ENCODE data around the gene RHBDL1. TPM values are rescaled to one million over a fixed set of nuclear protein-coding genes. Genes with fewer than 3 reads are reported as not detected.

RHBDL1 gene
- total and polyA plus RNA-seq, 2 experiments from 2014 or later = 3.4 to 4.2 TPM

DNA sequence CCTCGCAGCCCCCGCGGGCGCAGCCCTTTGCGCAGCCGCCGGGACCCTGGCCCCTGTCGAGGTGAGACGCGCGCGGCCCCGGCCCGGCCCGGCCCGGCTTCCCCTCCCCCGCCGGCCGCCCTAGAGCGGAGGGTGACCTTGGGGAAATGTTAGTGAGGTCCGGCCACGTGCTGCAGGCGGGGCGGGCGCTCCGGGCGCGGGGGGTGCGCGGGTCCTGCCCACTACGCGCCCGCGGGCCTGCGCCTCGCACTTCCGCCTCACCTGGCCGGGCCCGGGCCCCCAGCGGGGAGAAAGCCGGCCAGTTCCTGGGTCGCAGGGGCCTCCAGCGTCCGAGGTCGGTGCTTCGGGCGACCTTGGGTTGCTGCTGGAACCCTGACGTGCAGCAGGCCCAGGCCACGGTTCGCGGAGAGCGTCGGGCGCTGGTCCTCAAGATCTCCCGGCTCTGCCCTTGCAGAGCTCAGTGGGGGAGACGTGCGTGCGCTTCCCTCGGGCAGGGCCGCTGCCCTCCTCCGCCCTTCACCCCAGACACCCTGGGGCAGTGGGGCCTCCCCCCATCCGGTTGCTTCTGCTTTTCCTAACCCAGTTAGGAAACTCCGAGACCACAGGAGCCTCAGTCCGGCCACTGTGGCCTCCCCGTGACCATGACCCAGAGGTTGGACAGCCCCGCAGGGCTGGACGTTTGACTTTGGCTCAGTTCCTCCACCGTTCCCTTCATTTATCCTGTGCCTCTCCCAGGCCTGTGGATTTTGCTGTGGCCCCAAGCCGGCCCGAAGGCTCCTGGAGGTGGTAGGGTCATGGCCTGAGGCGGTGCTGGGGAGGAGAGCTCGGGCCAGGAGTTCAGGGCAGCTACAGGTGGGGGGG, 33.1 kb upstream of the RHBDL1 start:
- peak; percentile 82 for DNase-seq (ENCODE audit: low spot score)
- peaks cover 46% of the 10 kb centered on the region for H3K79me2 ChIP-seq
- H3K4me1 ChIP-seq (ENCODE audit: insufficient read depth) = peaks cover 47% of the 10 kb centered on the region
- H3K27ac ChIP-seq = peak overlapping the region; percentile 94
- 11% methylated on average over 49 of the region's 72 CpGs for WGBS (ENCODE audit: low lambda C conversion rate, missing lambda C conversion rate)
- peak overlapping the region; percentile 97 for H3K4me2 ChIP-seq
- H4K20me1 ChIP-seq (ENCODE audit: insufficient read depth, poor library complexity, severe bottlenecking) = no peaks in the 10 kb centered on the region
- no peaks in the 10 kb centered on the region for H3K9me3 ChIP-seq (ENCODE audit: low read depth)
- no peaks in the 10 kb centered on the region for H3K9me2 ChIP-seq (replicated peaks; ENCODE audit: insufficient read depth)
- TF ChIP-seq, protein P1, sequence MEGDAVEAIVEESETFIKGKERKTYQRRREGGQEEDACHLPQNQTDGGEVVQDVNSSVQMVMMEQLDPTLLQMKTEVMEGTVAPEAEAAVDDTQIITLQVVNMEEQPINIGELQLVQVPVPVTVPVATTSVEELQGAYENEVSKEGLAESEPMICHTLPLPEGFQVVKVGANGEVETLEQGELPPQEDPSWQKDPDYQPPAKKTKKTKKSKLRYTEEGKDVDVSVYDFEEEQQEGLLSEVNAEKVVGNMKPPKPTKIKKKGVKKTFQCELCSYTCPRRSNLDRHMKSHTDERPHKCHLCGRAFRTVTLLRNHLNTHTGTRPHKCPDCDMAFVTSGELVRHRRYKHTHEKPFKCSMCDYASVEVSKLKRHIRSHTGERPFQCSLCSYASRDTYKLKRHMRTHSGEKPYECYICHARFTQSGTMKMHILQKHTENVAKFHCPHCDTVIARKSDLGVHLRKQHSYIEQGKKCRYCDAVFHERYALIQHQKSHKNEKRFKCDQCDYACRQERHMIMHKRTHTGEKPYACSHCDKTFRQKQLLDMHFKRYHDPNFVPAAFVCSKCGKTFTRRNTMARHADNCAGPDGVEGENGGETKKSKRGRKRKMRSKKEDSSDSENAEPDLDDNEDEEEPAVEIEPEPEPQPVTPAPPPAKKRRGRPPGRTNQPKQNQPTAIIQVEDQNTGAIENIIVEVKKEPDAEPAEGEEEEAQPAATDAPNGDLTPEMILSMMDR (IDR thresholded peaks at IDR 0.05; ENCODE audit: poor library complexity) = no peak
- no peak for TF ChIP-seq EZH2 (IDR thresholded peaks at IDR 0.05; ENCODE audit: borderline replicate concordance)
- no peak for TF ChIP-seq EZH2phosphoT487 (IDR thresholded peaks at IDR 0.05; ENCODE audit: low read depth, severe bottlenecking, unreplicated experiment)
- H3K36me3 ChIP-seq (replicated peaks; ENCODE audit: insufficient read depth, low read depth) = no peaks in the 10 kb centered on the region
- peak overlapping the region; percentile 81 for H2AFZ ChIP-seq
- no peaks in the 10 kb centered on the region for H3K27me3 ChIP-seq
- H3K4me3 ChIP-seq = peak overlapping the region; percentile 54

DNA sequence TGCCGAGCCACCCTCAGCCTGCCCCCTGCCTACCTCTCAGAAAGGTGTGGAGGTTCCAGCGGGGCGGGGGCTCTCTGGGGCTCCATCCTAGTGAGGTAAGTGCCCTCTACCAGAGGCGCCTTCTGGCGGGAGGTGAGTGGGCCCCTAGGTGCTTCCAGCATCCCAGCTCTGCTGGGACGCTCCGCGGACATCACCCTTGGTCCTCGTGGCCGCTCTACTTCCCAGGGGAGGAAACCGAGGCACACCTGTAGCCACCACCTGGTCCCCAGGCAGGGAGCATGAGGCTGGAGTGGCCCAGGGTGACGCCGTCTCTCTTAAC, 32.5 kb upstream of the RHBDL1 start:
- Histone ChIP-seq H3K9me2 (replicated peaks; ENCODE audit: insufficient read depth) (no peaks in the 10 kb centered on the region), H3K4me2 (peak overlapping the region; percentile 97), H3K9me3 (ENCODE audit: low read depth) (no peaks in the 10 kb centered on the region), H3K4me3 (peak overlapping the region; percentile 54), H3K79me2 (peaks cover 52% of the 10 kb centered on the region), H3K27me3 (no peaks in the 10 kb centered on the region), H3K36me3 (replicated peaks; ENCODE audit: insufficient read depth, low read depth) (no peaks in the 10 kb centered on the region), H3K4me1 (ENCODE audit: insufficient read depth) (peaks cover 46% of the 10 kb centered on the region), H3K27ac (peak overlapping the region; percentile 94), H4K20me1 (ENCODE audit: insufficient read depth, poor library complexity, severe bottlenecking) (no peaks in the 10 kb centered on the region), H2AFZ (no peak overlapping the region)
- 89% methylated on average over 13 of the region's 13 CpGs for WGBS (ENCODE audit: low lambda C conversion rate, missing lambda C conversion rate)
- DNase-seq (ENCODE audit: low spot score) = no peak
- TF ChIP-seq, protein P1 (IDR thresholded peaks at IDR 0.05; ENCODE audit: poor library complexity) = no peak
- TF ChIP-seq EZH2 (IDR thresholded peaks at IDR 0.05; ENCODE audit: borderline replicate concordance) = no peak
- no peak for TF ChIP-seq EZH2phosphoT487 (IDR thresholded peaks at IDR 0.05; ENCODE audit: low read depth, severe bottlenecking, unreplicated experiment)

DNA sequence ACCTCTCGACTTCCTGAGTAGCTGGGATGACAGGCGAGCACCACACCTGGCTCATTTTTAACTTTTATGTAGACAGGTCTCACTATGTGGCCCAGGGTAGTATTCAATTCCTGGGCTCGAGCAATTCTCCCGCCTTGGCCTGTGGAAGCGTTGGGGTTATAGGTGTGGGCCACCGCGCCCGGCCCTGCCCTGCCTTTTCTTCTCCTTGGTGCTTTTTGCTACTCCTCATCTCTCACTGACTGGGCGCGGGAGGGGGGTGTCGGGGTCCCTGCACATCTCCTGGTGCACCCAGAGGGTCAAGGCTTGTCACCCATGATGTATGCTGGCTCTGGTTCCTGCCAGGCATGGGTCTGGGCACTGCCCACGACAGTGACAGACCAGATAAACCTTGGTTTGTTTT, 30.9 kb upstream of the RHBDL1 start:
- H3K79me2 ChIP-seq = peaks cover 59% of the 10 kb centered on the region
- no peak overlapping the region for H3K4me3 ChIP-seq
- H3K4me1 ChIP-seq (ENCODE audit: insufficient read depth) = peaks cover 53% of the 10 kb centered on the region
- H3K9me2 ChIP-seq (replicated peaks; ENCODE audit: insufficient read depth) = no peaks in the 10 kb centered on the region
- peak overlapping the region; percentile 97 for H3K4me2 ChIP-seq
- H2AFZ ChIP-seq = no peak overlapping the region
- no peaks in the 10 kb centered on the region for H3K27me3 ChIP-seq
- no peaks in the 10 kb centered on the region for H4K20me1 ChIP-seq (ENCODE audit: insufficient read depth, poor library complexity, severe bottlenecking)
- no peaks in the 10 kb centered on the region for H3K36me3 ChIP-seq (replicated peaks; ENCODE audit: insufficient read depth, low read depth)
- TF ChIP-seq, protein P1 (IDR thresholded peaks at IDR 0.05; ENCODE audit: poor library complexity) = no peak
- TF ChIP-seq EZH2 (IDR thresholded peaks at IDR 0.05; ENCODE audit: borderline replicate concordance) = no peak
- TF ChIP-seq EZH2phosphoT487 (IDR thresholded peaks at IDR 0.05; ENCODE audit: low read depth, severe bottlenecking, unreplicated experiment) = no peak
- no peak for DNase-seq (ENCODE audit: low spot score)
- H3K27ac ChIP-seq = peak overlapping the region; percentile 89
- 97% methylated on average over 12 of the region's 12 CpGs for WGBS (ENCODE audit: low lambda C conversion rate, missing lambda C conversion rate)
- no peaks in the 10 kb centered on the region for H3K9me3 ChIP-seq (ENCODE audit: low read depth)

Measured in hepatocyte (in vitro differentiated cells).